Activated naive CD8-positive, alpha-beta T cell treated with anti-CD3 and anti-CD28 coated beads, Interleukin-2, amount 50 U/mL, for 24 hours (primary cell): ENCODE measurements around the gene ZDHHC5.

ENCODE experiments used
- ATAC-seq: fragments of 150-1000 bp; cut with Tn5 transposase; one replicate; pipeline ENCODE4 v1.10.0; 2021
- DNase-seq: peaks from one replicate; pipeline ENCODE4 v3.0.0; 2021
- H3K27ac Mint-ChIP-seq: one replicate; pipeline ENCODE4 v1.8.0; 2021; ENCODE audit warnings: mild to moderate bottlenecking, mixed read lengths
- H3K27me3 Mint-ChIP-seq: one replicate; pipeline ENCODE4 v1.8.0; 2021; ENCODE audit warnings: mixed read lengths
- H3K36me3 Mint-ChIP-seq: one replicate; pipeline ENCODE4 v1.8.0; 2021; ENCODE audit warnings: low read depth, mixed read lengths
- H3K4me1 Mint-ChIP-seq: one replicate; pipeline ENCODE4 v1.8.0; 2021; ENCODE audit warnings: mixed read lengths
- H3K4me3 Mint-ChIP-seq: one replicate; pipeline ENCODE4 v1.8.0; 2021; ENCODE audit warnings: mild to moderate bottlenecking, moderate library complexity, mixed read lengths
- H3K9me3 Mint-ChIP-seq: one replicate; pipeline ENCODE4 v1.8.0; 2021; ENCODE audit warnings: mixed read lengths

ZDHHC5 gene

GRCh38 chr11:57638811-57639320 is 29.0 kb upstream of the ZDHHC5 start:
- H3K36me3 Mint-ChIP-seq, result no peaks in the 10 kb centered on the region
- peaks cover 41% of the 10 kb centered on the region for H3K27me3 Mint-ChIP-seq
- no peaks in the 10 kb centered on the region for H3K9me3 Mint-ChIP-seq
- no peak overlapping the region for H3K27ac Mint-ChIP-seq
- peaks cover 13% of the 10 kb centered on the region for H3K4me1 Mint-ChIP-seq
- peak overlapping the region; percentile 82 for H3K4me3 Mint-ChIP-seq
- peak; percentile 26 for ATAC-seq
- DNase-seq, result no peak

GRCh38 chr11:57639321-57640067 is 28.4 kb upstream of the ZDHHC5 start:
- Mint-ChIP-seq H3K36me3 (no peaks in the 10 kb centered on the region), H3K4me3 (peak overlapping the region; percentile 82), H3K4me1 (peaks cover 13% of the 10 kb centered on the region), H3K9me3 (no peaks in the 10 kb centered on the region), H3K27ac (no peak overlapping the region), H3K27me3 (peaks cover 36% of the 10 kb centered on the region)
- ATAC-seq, result no peak
- DNase-seq, result no peak

- Mint-ChIP-seq H3K27me3 (peaks cover 34% of the 10 kb centered on the region), H3K36me3 (no peaks in the 10 kb centered on the region)
Measured at GRCh38 chr11:57640068-57640800, 27.7 kb upstream of the ZDHHC5 start.

GRCh38 chr11:57641011-57641807 is 26.7 kb upstream of the ZDHHC5 start:
- peak; percentile 24 for ATAC-seq
- H3K36me3 Mint-ChIP-seq, result no peaks in the 10 kb centered on the region
- no peak for DNase-seq
- H3K4me1 Mint-ChIP-seq, result peaks cover 17% of the 10 kb centered on the region
- H3K27ac Mint-ChIP-seq, result no peak overlapping the region
- H3K4me3 Mint-ChIP-seq, result no peak overlapping the region
- no peaks in the 10 kb centered on the region for H3K9me3 Mint-ChIP-seq
- H3K27me3 Mint-ChIP-seq, result peaks cover 42% of the 10 kb centered on the region

More at GRCh38 chr11:57640068-57640800, 27.7 kb upstream of the ZDHHC5 start:
- DNase-seq (no peak), ATAC-seq (no peak)
- Mint-ChIP-seq H3K27ac (no peak overlapping the region), H3K4me3 (no peak overlapping the region), H3K9me3 (no peaks in the 10 kb centered on the region), H3K4me1 (peaks cover 13% of the 10 kb centered on the region)

GRCh38 chr11:57643802-57644201 is 24.1 kb upstream of the ZDHHC5 start:
- Mint-ChIP-seq H3K9me3 (no peaks in the 10 kb centered on the region), H3K4me3 (no peak overlapping the region), H3K27me3 (peaks cover 48% of the 10 kb centered on the region), H3K4me1 (peaks cover 35% of the 10 kb centered on the region), H3K36me3 (no peaks in the 10 kb centered on the region), H3K27ac (no peak overlapping the region)
- DNase-seq (no peak), ATAC-seq (no peak)

GRCh38 chr11:57644748-57645688 is 22.9 kb upstream of the ZDHHC5 start:
- Mint-ChIP-seq H3K36me3 (no peaks in the 10 kb centered on the region), H3K27ac (no peak overlapping the region), H3K9me3 (no peaks in the 10 kb centered on the region), H3K4me3 (no peak overlapping the region), H3K27me3 (peaks cover 48% of the 10 kb centered on the region), H3K4me1 (peaks cover 35% of the 10 kb centered on the region)
- DNase-seq (peak; percentile 87), ATAC-seq (peak; percentile 79)

- peaks cover 37% of the 10 kb centered on the region for H3K4me1 Mint-ChIP-seq
- H3K9me3 Mint-ChIP-seq, result no peaks in the 10 kb centered on the region
- no peak overlapping the region for H3K4me3 Mint-ChIP-seq
- no peaks in the 10 kb centered on the region for H3K36me3 Mint-ChIP-seq
- DNase-seq (no peak), ATAC-seq (no peak)
- no peak overlapping the region for H3K27ac Mint-ChIP-seq
- peaks cover 45% of the 10 kb centered on the region for H3K27me3 Mint-ChIP-seq
Measured at GRCh38 chr11:57645689-57646085, 22.2 kb upstream of the ZDHHC5 start.

- ATAC-seq, result no peak
- peaks cover 37% of the 10 kb centered on the region for H3K4me1 Mint-ChIP-seq
- no peak for DNase-seq
- no peak overlapping the region for H3K27ac Mint-ChIP-seq
- H3K4me3 Mint-ChIP-seq, result no peak overlapping the region
- H3K9me3 Mint-ChIP-seq, result no peaks in the 10 kb centered on the region
- no peaks in the 10 kb centered on the region for H3K36me3 Mint-ChIP-seq
- peaks cover 45% of the 10 kb centered on the region for H3K27me3 Mint-ChIP-seq
Measured at GRCh38 chr11:57646194-57646798, 21.6 kb upstream of the ZDHHC5 start.

- H3K27ac Mint-ChIP-seq, result no peak overlapping the region
- H3K9me3 Mint-ChIP-seq, result no peaks in the 10 kb centered on the region
- DNase-seq, result no peak
- H3K27me3 Mint-ChIP-seq, result peaks cover 45% of the 10 kb centered on the region
- peaks cover 37% of the 10 kb centered on the region for H3K4me1 Mint-ChIP-seq
- no peaks in the 10 kb centered on the region for H3K36me3 Mint-ChIP-seq
- ATAC-seq, result no peak
- no peak overlapping the region for H3K4me3 Mint-ChIP-seq
Measured at GRCh38 chr11:57646799-57647303, 21.1 kb upstream of the ZDHHC5 start.

- Mint-ChIP-seq H3K27me3 (peaks cover 45% of the 10 kb centered on the region), H3K4me3 (no peak overlapping the region), H3K27ac (no peak overlapping the region), H3K36me3 (no peaks in the 10 kb centered on the region), H3K4me1 (peaks cover 38% of the 10 kb centered on the region), H3K9me3 (no peaks in the 10 kb centered on the region)
- ATAC-seq (no peak), DNase-seq (no peak)
Measured at GRCh38 chr11:57647372-57647771, 20.5 kb upstream of the ZDHHC5 start.

- ATAC-seq (no peak), DNase-seq (no peak)
- Mint-ChIP-seq H3K4me3 (peak overlapping the region; percentile 67), H3K27me3 (peaks cover 43% of the 10 kb centered on the region), H3K36me3 (no peaks in the 10 kb centered on the region), H3K9me3 (no peaks in the 10 kb centered on the region), H3K27ac (no peak overlapping the region), H3K4me1 (peaks cover 46% of the 10 kb centered on the region)
Measured at GRCh38 chr11:57647960-57648800, 19.7 kb upstream of the ZDHHC5 start.

GRCh38 chr11:57648801-57649735 is 18.8 kb upstream of the ZDHHC5 start:
- DNase-seq (peak; percentile 31), ATAC-seq (no peak)
- Mint-ChIP-seq H3K4me1 (peaks cover 47% of the 10 kb centered on the region), H3K27me3 (peaks cover 40% of the 10 kb centered on the region), H3K27ac (no peak overlapping the region), H3K9me3 (no peaks in the 10 kb centered on the region), H3K4me3 (peak overlapping the region; percentile 67), H3K36me3 (no peaks in the 10 kb centered on the region)
